Lung (tissue), 12 donors: ENCODE data around the gene KLK3. TPM values are rescaled to one million over a fixed set of nuclear protein-coding genes. Genes with fewer than 3 reads are reported as not detected.

Source experiments
- ATAC-seq: fragments of 200-7000 bp; cut with Tn5 transposase; one replicate; pipeline ENCODE4 v1.9.1; 2020; ENCODE audit warnings: moderate number of reproducible peaks; ENCODE audit not compliant: insufficient read depth, low FRiP score
- DNase-seq, 3 donors: peaks; one replicate each; pipeline ENCODE4 v3.0.0-alpha.2; 2013 to 2017
- H3K27ac ChIP-seq, 2 donors: one replicate each; pipeline ENCODE4 v1.5.1; 2013; ENCODE audit warnings: mild to moderate bottlenecking in 2 of 2, moderate library complexity in 2 of 2, control low read depth in 1 of 2, inconsistent platforms in 1 of 2, low read depth in 1 of 2, low read length in 1 of 2
- H3K27me3 ChIP-seq, 3 donors: one replicate each; pipeline ENCODE4 v1.5.1; 2013; ENCODE audit warnings: low read length in 2 of 3; ENCODE audit not compliant: control insufficient read depth in 3 of 3, insufficient read depth in 3 of 3
- H3K36me3 ChIP-seq, 4 donors: one replicate each; pipeline ENCODE4 v1.5.1; 2013; ENCODE audit warnings: low read length in 4 of 4, mild to moderate bottlenecking in 1 of 4, moderate library complexity in 1 of 4; ENCODE audit not compliant: control insufficient read depth in 4 of 4, insufficient read depth in 4 of 4
- H3K4me1 ChIP-seq, 5 donors: one replicate each; pipeline ENCODE4 v1.5.1; 2013; ENCODE audit warnings: low read length in 5 of 5, mild to moderate bottlenecking in 2 of 5, moderate library complexity in 1 of 5; ENCODE audit not compliant: control insufficient read depth in 5 of 5, insufficient read depth in 5 of 5
- H3K4me3 ChIP-seq: one replicate; pipeline ENCODE4 v1.5.1; 2013; ENCODE audit warnings: mild to moderate bottlenecking, control low read depth, moderate library complexity
- H3K9ac ChIP-seq, 2 donors: one replicate each; pipeline ENCODE4 v1.5.1; 2013; ENCODE audit warnings: low read length in 2 of 2, control low read depth in 1 of 2; ENCODE audit not compliant: insufficient read depth in 1 of 2
- H3K9me3 ChIP-seq, 4 donors: one replicate each; pipeline ENCODE4 v1.5.1; 2013; ENCODE audit warnings: low read length in 3 of 4, mild to moderate bottlenecking in 1 of 4, moderate library complexity in 1 of 4; ENCODE audit not compliant: control insufficient read depth in 4 of 4, insufficient read depth in 3 of 4
- CTCF ChIP-seq: IDR thresholded peaks from 2 replicates; pipeline ENCODE4 v1.5.1; 2012; ENCODE audit warnings: mild to moderate bottlenecking; ENCODE audit errors: control extremely low read depth, extremely low read depth
- WGBS, 2 donors: extraction: QIAGEN DNeasy Blood & Tissue Kit; methylation state at CpG; one replicate each; pipeline ENCODE4 v1.1.7; 2013; 5-methylcytosine and 5-hydroxymethylcytosine counted together
- polyA plus RNA-seq, 2 donors: library from polyadenylated mRNA; stranded (reverse); fragments of 200-250 nt; gene quantifications; one replicate each; pipeline ENCODE4 v1.2.1, GENCODE V29; 2013
- total RNA-seq, 2 donors: library from RNA; depleted of rRNA in 1 of 2; stranded (reverse); fragments of >200 nt in 1 of 2; gene quantifications; one replicate each; pipeline ENCODE4 v1.2.1, GENCODE V29; 2014 to 2021
- donor health status: control.
- donor health status: control.
- donor health status: Bipolar disorder and iron deficiency.
- donor health status: healthy.
- donor health status: DM: yes; HTN: yes; CAD: no.

Gene KLK3
- total and polyA plus RNA-seq, 4 donors = not detected

GRCh38 chr19:50890422-50891252 is 35.9 kb downstream of the KLK3 start:
- TF ChIP-seq CTCF = no peak
- DNase-seq (no peak), ATAC-seq (no peak)
- H3K9me3 ChIP-seq = peaks cover 0 to 6% (median 0%) of the 10 kb centered on the region in 4 donors
- H3K27ac ChIP-seq = no peak overlapping the region
- H3K9ac ChIP-seq = no peak overlapping the region
- H3K27me3 ChIP-seq = peaks cover 0 to 4% (median 0%) of the 10 kb centered on the region in 3 donors
- no peaks in the 10 kb centered on the region for H3K36me3 ChIP-seq
- H3K4me1 ChIP-seq = no peaks in the 10 kb centered on the region
- H3K4me3 ChIP-seq = no peak overlapping the region
- 48 to 54% methylated on average over 5 of the region's 5 CpGs for WGBS, 2 donors

GRCh38 chr19:50891253-50891625 is 36.5 kb downstream of the KLK3 start:
- H3K4me3 ChIP-seq = no peak overlapping the region
- H3K27me3 ChIP-seq = peaks cover 0 to 4% (median 0%) of the 10 kb centered on the region in 3 donors
- no peaks in the 10 kb centered on the region for H3K36me3 ChIP-seq
- no peak for DNase-seq
- H3K9ac ChIP-seq = no peak overlapping the region
- TF ChIP-seq CTCF = no peak
- peaks cover 0 to 6% (median 0%) of the 10 kb centered on the region in 4 donors for H3K9me3 ChIP-seq
- no peak overlapping the region for H3K27ac ChIP-seq
- WGBS, 2 donors = 71 to 84% methylated on average over 5 of the region's 5 CpGs
- no peak for ATAC-seq
- H3K4me1 ChIP-seq = no peaks in the 10 kb centered on the region

DNA sequence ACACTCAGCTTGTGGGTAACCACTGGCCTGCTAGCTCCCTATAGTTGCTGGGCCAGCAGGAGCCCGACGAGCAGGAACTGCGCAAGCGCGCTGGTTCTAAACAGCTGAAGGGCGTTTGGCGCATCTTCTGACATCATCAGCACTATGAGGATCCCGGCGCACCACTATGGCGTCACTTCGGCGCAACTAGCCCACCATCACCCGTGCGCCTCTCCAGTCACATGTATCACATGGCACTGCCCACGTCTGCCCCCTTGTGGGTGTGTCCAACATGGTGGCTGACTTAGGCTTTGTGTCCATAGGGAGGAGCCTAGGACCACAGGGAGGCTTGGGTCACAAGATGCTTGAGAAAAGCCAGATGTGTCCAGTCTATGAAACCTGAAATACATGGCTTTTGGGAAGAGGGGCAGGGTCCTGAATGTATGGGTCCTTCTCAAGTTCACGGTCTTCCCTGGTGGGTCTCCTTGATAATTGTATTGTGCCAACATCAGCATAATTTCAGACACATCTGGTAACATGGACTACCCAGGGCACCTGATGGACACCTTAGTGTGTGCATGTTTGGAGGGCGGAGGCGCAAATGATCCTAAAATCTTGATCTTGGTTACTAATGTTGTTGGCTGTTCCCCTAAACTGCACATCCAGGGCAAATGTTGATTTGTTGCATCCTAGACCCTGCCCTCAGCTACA is 38.5 kb downstream of the KLK3 start:
- Histone ChIP-seq H3K27me3 (peaks cover 0 to 4% (median 0%) of the 10 kb centered on the region in 3 donors), H3K27ac (no peak overlapping the region), H3K9ac (no peak overlapping the region), H3K9me3 (peaks cover 0 to 3% (median 0%) of the 10 kb centered on the region in 4 donors), H3K36me3 (no peaks in the 10 kb centered on the region), H3K4me1 (no peaks in the 10 kb centered on the region), H3K4me3 (no peak overlapping the region)
- TF ChIP-seq CTCF = no peak
- 87 to 91% methylated on average over 18 of the region's 18 CpGs for WGBS, 2 donors
- no peak for DNase-seq
- ATAC-seq = no peak
